OCI-M1 (cell line): ENCODE data around the gene NBEAL2.
"Not testable (repeated sequence)": the region's sequence is repeated elsewhere in the genome, so short reads cannot be mapped to it uniquely, and the experiment has no call there.

Experiments used
- DNase-seq: peaks from one replicate; lab custom pipeline; 2025; lab: John Stamatoyannopoulos, UW

NBEAL2 gene

DNA sequence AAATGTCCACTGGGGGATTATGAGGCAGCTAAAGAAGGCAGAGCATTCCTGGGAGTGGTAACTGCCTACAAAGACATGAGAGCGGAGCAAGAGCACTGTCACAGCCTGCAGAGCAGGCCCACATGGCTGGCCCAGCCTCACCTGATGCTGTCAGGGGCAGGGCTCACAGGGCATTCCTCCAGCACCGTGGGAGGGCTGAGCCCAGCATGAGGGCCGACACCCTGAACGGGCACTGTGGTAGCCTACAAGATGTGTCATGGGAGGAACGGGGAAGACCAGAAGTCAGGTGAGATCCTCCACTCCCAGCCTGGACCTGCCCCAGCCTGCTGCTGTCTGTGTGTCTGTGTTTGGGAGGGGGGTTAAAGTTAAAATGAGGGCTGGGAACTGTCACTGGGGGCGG, 33.0 kb upstream of the NBEAL2 start:
- no peak for DNase-seq

DNA sequence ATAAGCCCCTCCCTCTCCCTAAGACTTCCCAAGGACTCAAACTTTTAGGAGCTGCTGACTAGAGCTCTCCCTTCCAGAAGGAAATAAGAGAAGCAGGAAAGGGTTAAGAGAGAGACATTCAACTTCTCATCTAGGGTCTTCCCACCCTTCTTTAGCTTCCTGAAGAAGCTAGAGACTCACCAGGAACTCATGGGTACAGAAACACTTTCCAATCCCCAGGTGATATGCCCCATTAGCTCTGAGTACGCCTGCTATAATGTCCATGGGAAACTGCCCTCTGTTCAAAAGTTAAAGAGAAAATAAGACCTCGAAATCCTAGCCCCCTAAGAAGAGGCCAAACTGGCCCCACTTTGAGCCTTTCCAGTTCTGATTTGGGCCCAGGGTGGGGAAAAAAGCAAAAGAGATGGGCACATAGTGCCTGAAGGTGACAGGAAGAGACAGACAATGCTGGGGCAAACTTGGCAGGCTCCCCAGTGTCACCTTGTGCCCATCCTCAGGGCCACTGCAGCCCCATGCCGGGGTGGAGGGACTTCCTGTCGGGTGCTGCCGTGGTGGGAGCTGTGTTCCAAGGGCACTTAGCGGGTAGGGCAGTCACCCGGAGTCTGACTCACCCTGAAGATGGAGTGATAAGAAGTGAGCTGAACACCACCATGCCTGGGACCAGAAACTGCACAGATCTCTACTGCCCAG, 32.5 kb upstream of the NBEAL2 start:
- peak; percentile 45 for DNase-seq

DNA sequence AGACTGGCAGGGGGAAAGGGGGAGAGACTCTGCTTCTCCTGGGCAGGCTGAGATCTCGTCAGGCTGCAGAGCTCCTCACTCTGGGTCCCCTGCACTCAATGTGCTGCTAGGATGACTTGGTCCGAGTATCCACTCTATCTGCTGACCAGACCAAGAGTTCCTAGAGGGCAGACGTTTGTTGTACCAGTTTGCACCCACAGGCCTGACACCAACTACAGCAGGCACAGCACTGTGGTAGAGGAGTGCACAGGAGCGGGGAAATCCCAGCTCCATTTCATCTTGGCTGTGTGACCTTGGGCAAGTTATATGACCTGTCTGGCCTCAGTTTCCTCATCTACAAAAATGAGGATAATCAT, 31.9 kb upstream of the NBEAL2 start:
- DNase-seq: no peak

DNA sequence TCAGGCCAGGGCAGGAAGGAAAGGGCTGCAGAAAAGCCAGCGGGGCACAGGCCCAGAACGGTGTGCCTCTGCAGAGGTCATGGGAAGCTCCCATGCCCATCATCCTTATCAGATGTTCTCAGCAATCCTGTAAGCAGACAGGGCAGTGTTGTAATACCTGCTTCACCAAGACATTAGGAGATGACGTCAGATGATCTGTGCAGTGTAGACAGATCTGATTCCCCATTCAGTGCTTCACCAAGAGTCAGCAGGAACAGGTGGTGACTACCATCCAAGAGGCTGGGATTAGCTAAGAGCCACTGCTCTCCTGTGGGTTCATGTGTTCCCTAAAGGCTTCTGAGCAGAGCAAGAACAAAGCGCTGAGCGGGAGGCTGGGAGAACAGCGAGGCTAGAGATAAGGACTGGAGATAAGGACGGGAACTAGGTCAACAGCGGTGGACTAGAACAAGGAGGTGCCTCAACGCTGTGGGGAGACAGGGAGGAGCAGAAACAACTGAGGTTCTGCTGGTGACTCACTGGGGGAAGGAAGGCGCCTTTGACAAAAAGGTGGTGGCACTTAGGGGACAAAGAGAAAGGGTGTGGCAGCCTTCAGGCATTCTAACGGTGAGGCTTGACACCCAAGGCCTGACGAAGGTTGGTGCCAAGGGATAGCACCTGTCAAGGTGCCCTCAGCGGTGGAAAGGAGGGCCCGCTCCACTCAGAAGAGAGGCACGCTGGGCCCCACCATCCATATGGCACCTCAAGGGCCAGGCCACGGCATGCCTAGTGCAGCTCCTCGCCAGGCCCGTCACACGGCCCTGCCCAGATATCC, 31.3 kb upstream of the NBEAL2 start:
- DNase-seq: peak; percentile 64

DNA sequence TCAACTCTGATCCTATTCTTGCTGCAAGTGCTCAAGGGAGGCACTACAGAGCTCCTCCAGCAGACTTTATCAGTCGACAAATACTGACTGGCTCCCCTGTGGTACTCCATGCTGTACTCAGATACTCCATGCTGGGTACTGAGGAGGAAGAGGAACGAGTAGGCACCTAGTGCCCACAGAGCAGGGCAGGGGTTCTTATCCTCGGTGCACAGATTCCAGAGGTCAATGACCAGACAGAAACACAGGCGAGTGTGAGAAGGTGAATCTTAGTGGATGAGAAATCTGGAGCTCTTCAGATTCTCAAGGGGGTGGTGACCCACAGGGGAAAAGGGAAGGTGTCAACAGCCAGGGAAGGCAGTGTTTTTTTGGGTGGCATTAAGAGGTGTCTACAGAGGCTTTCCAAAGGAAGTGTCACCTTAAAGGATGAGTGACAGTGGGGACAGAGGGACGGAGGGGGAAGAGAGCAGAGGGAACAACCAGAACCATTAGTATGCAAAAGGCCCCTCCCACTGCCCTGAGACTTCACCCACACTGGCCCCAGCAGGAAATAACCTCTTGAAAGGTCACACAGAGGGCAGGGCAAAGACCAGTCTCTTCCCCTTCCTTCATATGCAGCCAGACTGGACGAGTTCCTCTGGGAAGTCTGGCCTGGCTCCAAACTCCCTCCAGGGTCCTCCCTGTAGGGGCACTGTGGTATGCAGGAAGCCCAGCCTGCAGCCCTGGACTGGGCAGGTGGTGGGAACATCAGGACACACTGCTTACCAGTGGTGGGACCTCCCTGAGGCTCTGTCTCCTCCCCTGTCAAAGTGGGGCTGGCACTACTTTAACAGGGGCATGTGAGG, 30.4 kb upstream of the NBEAL2 start:
- DNase-seq: peak; percentile 49

DNA sequence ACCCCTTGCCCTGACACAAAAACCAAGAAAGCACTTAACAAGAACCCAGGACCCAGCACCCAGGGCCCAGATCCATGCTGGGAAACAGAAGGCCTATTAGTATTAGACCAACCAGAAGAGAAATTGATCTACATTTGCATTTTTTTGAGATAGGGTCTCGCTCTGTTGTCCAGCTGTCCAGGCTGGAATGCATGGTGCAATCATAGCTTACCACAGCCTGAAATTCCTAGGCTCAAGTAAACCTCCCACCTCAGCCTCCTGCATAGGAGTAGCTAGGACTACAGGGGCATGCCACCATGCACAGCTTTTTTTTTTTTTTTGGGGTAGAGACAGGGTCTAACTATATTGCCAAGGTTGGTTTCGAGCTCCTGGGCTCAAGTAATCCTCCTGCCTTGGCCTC, 29.3 kb upstream of the NBEAL2 start:
- no peak for DNase-seq

DNA sequence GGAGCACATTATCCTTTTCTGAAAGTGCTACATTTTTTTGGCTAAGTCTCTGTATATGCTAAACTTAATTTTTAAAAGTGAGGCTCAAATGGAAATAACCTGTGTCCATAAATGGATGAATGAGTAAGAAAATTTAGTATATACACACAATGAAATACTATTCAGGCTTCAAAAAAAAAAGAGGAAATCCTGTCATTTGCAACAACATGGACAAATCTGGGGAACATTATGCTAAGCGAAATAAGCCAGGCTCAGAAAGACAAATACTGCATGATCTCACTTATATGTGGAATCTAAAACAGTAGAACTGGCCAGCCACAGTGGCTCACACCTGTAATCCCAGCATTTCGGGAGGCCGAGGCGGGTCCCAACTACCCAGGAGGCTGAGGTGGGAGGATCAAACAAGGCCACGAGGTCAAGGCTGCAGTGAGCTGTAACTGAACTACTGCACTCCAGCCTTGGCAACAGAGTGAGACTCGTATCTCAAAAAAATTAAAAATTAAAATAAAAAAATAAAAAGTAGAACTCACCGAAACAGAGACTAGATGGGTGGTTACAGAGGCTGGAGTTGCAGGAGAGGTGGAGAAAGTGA, 28.7 kb upstream of the NBEAL2 start:
- no peak for DNase-seq

DNA sequence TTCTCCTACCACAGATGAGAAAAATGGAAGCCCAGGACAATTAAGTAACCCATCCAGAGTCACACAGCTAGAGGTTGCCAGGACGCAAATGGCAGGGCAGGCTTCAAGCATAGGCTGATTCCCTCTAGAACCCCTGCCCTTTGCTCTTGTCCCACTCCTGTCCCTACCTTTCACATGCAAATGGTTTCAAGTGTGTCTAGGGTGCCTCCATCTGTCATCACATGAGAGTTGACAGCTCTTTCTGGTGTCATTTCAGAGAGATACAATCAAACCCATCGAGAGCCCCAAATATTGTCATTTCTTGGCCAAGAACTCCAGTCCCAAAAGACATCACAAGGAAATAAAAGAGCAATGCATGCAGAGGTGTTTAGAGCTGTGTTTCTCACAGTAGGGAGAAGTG, 26.7 kb upstream of the NBEAL2 start:
- no peak for DNase-seq

DNA sequence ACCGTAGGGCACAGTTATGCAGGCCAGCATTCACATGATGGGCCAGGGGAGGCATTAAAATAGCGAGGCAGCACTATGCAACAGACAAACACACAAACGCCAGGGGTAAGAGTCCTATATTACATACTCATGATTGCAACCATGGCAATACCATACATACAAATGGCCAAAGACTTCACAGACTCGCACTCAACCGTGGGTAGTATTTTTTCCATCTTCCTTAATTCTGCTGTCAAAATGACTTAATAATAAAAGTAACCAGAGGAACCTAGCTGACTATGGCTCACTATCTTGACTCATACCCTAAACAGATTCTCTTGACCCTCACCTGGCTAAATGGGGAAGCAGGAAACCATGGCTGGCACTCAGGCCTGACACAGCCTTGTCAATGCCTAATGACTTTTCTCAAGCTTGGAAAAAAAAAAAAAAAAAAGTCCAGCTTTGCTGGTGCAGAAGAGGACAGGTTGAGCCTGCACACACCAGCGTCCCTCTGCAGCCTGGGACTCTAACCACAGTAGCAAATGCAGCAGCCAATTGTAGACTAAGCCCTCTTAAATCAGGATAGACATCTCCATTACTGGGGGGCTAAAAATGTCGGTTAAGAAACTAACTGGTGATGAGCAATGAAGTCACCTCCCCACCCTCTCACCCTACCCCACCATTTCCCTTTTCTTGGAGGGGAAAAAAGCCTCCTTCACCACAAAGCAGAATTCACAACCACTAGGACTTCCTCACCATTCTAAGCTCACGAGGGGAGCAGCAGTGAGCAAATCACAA, 26.0 kb upstream of the NBEAL2 start:
- DNase-seq: peak; percentile 61

DNA sequence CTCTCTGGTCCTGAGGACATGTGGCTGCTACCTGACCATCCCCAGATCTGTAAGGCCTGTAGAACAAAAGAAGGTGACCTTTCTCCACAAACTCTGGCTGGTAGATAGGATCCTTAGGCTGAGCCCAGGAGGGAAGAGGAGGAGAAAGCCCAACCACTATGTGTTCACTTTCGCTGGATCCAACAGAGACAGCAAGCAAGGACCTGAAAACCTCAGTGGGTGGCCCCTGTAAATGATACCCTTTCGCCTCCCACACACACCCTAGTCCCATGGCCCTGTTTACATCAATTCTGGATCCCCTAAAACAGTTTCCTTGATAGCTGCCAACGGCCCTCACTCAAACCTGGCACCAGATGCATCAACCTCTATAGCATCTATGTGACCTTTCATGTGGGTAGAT, 25.3 kb upstream of the NBEAL2 start:
- DNase-seq: no peak

DNA sequence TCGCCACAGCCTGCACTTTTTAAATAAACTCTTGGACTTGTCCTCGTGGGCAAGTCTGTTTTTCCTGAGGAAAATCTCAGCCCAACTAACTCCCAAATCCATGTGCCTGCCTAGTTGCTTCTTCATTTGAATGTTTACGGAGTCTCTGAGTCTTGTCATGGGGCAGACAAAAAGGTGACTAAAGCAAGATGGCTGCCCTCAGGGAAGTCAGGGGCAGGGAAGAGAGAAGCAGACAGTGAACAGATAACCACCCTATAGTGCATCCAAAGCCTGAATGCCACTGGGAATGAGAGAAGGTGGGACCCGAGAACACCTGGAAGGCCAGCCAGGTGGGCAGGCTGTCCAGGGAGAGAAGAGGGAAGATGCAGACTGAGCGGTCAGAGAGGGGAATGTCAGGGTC, 24.3 kb upstream of the NBEAL2 start:
- DNase-seq: no peak

DNA sequence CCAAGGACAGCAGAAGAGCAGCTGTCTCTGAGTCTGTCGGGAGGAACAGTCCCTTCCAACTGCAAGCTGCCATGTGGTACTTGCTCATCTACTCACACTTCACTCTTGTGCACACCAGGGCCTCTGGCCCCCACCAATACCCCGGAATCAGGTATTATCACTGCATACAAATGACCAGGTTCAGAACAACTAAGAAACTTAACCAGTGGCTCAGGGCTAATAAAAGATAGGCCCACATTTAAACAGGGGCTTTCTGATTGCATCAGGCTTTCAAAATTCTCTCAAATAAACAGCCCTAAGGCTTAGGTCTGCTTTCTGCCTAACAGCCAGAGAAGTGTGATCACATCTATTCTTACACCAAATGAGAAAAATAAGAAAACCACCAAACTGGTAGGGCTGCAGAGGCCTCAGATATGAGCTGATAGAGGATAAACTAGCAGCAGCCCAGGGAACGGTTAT, 23.6 kb upstream of the NBEAL2 start:
- peak; percentile 59 for DNase-seq

DNA sequence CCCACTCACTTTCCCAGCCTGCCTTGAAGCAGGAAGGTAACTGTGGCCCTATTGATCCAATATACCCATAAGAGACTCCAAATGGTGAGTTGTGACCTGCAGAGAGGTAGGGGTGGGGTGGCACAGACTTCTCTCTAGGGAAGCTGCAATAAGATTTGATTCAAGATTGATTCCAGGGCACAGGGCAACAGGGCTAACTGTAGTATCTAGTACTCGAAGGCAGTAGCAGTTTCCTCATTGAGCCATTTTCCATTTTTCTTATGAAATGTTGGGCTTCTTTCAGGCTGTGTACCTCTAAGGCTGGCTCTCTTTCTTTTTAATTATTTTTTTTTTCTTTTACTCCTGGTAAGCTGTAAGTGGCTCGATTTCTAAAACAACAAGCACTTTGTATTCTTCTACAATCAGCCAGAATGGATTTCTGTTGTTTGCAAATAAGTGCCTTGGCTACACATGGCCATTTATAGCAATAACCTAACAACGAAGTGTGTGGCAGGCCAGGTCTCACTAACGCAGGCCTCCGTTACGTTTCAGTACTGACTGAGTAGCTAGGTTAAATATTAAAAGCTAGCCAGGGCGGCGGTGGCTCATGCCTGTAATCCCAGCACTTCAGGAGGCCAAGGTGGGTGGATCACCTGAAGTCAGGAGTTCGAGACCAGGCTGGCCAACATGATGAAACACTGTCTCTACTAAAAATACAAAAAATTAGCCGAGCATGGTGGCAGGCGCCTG, 22.2 kb upstream of the NBEAL2 start:
- no peak for DNase-seq

DNA sequence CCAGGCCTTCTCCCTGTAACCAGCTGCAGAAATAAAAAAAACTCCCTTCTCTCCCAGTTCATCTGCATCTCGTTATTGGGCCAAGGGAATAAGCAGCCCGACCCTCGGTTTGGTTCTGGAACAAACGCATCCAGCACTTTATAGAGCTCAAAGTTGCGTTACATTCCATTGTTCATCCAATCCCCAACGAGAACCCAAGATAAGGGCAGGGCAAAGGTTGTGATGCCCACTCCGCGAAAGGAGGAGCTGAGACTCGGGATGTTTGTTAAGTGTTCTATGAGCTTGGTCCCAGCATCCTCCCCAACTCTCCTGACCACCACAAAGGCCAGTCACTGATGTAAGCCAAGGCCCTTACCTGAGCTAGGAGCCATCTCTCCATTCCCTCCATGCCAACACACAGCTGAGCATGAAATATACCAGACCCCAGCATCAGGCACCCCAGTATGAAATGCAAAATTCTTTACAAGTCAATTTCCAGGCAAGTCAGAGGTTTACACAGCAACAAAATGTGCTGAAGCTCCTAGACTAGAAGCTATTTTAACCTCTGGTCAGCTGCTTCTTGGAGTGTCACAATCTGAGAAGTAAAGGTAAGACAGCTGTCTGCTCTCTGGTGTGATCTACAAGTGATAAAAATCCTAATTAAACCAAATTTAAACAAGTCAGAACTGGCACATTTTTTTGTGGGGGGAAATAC, 20.9 kb upstream of the NBEAL2 start:
- DNase-seq: no peak

DNA sequence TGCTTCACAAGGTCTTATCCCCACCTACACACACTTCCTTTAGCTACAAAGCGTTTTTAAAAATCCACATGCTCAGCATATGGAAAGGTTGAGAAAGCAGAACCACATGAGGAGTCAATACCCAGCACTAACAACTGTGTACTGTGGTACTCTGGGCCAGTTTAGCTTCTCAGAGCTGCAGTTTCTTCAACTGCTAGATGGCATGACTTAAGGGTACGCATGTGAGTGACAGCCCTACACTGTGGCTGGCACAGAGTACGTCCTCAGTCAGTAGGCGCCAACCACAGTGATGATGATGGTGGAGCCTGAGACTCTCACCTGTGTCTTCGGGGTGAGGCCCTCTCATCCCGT, 20.3 kb upstream of the NBEAL2 start:
- DNase-seq: no peak

DNA sequence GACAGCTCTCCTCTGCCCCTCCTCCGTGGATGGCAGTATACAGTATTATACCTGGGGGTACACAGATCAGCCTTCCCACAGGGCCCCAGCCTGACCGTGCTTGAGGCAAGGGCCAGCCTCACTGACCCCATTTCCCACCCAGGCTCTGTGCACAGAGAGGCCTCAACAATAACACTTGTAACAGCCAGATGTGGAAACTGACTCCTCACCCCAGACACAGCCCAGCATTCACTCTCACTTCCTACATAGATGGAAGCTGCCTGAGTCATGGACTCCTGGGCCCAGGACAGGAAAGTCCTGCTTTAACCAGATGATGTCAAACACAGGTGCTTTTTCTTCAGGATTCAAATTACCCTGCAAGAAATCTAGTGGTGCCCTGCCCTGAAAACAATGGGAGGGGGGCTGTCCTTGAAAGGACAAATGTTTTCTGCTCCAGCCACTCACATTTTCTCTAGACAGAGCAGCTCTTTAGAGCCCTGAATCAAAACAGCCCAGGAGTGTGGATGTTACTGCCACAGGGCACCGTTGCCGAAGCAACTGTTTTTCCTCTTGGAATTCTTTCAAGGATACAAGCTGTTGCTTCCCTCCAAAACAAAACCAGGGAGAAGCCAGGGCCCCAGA, 19.3 kb upstream of the NBEAL2 start:
- DNase-seq: no peak

DNA sequence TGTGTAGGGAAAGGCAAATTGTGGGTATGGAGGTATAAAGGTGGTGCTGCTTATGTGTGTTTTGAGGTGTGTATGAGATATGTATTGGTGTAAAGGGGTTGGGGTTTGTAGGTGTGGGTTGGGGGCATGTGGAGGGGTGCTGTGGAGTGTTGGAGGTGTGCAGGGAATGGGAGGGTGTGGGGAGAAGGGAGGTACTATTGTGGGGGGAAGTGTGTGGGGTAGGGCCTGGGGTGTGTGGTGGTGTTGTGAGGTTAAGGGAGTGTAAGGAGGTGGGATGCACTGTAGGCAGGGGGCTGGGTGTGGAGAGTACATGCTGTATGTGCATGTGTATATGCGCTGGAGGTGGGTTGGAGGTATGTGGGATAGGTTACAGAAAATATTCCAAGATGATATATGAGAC, 18.6 kb upstream of the NBEAL2 start:
- no peak for DNase-seq

DNA sequence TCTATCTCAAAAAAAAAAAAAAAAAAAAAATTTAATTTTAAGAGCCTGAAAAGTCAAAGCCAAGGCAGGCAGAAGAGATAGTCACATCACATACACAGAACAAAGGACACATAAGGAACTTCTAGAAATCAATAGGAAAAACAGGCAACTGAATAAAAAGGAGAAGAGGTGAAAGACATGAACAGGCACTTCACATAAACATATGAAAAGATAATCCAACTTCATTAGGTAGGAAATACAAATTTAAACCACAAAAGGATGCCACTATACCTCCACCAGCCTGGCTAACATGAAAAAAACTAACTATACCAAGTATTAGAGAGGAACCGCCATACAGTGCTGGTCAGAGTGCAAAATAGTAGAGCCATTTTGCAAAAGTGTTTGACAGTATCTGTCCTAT, 17.0 kb upstream of the NBEAL2 start:
- DNase-seq: no peak

DNA sequence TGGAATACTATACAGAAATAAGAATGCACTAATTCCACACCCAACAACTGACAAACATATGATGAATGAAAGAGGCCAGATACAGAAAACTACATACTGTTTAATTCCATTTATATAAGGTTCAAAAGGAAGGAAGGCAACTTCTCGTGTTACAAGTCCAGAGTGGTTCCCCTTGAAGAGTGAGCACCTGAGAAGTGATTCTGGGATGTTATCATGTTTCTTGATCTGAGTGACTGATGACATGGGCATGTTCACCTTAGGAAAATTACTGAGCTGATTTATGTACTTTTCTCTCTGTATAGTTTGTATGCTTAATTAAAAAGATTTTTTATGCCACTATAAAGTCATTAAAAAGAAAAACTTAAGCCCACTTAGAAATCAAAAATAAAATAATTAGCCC, 16.5 kb upstream of the NBEAL2 start:
- DNase-seq: no peak

DNA sequence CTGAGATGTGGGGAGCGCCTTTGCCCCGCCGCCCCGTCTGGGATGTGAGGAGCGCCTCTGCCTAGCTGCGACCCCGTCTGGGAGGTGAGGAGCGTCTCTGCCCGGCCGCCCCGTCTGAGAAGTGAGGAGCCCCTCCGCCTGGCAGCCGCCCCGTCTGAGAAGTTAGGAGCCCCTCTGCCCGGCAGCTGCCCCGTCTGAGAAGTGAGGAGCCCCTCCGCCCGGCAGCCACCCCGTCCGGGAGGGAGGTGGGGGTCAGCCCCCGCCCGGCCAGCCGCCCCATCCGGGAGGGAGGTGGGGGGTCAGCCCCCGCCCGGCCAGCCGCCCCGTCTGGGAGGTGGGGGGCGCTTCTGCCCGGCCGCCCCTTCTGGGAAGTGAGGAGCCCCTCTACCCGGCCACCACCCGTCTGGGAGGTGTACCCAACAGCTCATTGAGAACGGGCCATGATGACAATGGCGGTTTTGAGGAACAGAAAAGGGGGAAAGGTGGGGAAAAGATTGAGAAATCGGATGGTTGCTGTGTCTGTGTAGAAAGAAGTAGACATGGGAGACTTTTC, 15.4 kb upstream of the NBEAL2 start:
- not testable (repeated sequence) for DNase-seq
